Inferior parietal cortex (tissue), 1 donor: ENCODE data around the gene MMP24.
"Not testable (repeated sequence)": the region's sequence is repeated elsewhere in the genome, so short reads cannot be mapped to it uniquely, and the experiment has no call there.

Experiments
- DNase-seq: peaks from one replicate; pipeline ENCODE4 v3.0.0-alpha.2; 2016; ENCODE audit errors: extremely low spot score

Gene MMP24

DNA sequence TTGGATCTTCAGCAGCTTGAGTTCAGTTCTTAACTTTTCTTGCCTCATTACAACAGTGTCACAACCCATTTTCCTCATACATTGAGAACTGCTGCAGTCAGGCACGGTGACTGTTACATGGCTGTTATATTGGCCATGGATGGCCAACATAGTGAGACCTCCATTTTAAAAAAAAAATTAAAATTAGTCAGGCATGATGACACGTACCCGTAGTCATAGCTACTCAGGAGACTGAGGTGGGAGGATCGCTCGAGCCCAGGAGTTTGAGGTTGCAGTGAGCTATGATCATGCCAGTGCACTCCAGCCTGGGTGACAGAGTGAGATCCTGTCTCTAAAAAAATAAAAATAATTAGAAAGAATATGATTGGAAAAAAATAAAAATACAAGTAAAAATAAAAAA is 9.9 kb upstream of the MMP24 start:
- DNase-seq: no peak

GRCh38 chr20:35223941-35224340 is 2.5 kb upstream of the MMP24 start:
- no peak for DNase-seq

- no peak for DNase-seq
Measured at GRCh38 chr20:35224536-35224935, 2.0 kb upstream of the MMP24 start.

DNA sequence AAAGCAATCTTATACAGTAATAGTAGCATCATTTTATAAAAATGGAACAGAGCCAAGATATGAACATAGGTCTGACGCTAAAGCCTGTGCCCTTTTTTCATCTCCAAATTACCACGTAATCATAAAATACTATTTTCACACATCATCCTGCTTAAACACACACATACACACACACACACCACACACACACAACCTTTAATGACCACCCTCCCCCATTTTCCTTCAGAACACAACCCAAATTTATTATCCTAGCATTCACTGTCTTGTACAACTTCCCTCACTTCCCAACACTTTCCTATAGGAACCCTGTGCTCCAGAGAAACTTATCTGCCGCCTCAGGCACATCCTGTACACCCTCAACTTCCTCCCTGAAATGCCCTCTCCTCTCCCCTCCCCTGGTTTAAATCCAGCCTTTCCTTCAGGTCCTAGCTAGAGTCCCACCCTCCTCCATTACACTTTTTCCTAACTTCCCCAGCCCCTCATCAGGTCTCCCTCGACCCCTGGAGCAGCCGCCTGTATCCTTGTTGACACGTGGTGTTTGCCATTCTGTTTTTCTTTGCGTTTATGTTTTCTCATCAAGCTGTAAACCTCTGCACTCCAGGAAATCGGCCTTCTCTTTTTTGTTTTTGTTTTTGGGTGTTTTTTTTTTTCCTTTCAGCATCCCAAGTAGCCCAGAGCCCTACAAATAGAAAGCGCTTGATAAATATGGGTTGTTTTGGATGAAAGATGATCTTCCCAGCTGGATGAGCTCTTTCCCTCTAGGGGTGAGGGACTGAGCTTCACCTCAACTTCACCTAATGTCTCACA is 968 bp upstream of the MMP24 start:
- DNase-seq: no peak

DNA sequence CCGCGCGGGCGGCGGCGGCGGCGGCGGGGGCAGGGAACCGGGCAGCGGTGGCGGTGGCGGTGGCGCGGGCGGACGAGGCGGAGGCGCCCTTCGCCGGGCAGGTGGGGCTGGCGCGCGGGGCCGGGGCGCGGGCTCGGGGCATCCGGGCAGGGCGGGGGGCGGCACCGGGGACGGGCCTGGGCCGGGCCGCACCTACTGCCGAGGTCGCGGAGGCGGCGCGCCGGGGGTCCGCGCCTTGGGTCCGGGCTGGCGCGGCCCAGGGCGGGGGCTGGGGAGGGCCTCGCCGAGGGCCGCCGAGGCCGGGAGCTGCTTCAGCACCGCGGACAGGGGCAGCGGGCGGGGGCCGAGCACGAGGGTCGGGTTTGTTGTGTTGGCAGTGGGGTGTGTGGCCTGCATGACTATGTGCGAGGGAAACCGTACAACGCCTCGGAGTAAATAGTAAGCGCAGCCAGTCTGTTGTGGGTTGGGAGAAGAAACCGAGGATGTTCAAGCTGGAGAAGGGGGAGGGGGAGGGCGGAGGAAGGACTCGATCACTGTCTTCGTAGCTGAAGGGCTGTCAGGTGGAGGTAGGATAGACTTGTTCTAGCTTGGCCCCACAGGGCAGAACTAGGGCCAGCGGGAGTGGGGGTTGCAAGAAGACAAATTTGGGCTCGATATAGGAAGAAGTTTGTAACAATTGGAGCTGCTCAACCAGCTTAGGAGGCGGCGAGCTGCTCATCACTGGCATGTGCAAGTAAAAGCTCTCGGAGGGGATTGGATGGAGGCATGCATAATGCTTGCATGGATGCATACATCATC is 593 bp downstream of the MMP24 start:
- peak; percentile 17 for DNase-seq

GRCh38 chr20:35232575-35232974 is 6.1 kb downstream of the MMP24 start:
- DNase-seq: no peak

DNA sequence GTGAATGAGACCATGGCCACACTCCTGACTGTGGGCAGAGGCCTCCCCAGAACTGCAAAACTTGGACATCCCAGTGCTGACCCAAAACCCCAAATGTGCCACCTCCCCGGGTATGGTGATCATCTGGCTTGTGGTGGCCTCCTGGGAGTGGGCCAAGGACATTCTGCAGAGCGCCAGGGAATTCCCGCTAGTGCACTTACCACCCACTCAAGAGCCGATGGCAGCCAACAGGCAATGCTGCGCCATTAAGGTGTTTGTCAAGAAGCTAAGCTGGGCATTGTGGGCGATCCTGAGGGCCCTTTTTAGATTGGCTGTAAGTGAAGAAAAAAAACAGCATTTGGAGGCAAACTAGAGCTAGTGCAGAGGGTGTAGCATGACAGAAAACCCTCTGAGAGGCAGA is 9.4 kb downstream of the MMP24 start:
- peak; percentile 31 for DNase-seq

DNA sequence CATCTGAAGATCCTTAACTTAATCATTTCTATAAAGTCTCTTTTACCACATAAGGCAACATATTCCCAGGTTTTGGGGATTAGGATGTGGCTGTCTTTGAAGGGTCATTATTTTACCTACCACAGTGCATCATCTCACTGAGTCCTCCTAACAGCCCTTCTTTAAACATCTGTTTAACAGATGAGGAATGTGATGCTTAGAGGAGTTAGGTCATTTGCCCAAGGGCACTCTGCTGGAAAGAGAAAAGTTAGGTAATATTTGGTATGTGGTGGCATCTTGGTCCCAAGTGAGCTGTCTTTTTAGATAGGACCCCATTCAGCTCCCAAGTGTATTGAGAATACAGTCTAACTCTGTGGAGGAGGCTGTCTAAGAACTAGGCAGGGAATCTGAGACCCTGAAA is 11.0 kb downstream of the MMP24 start:
- no peak for DNase-seq

- no peak for DNase-seq
Measured at GRCh38 chr20:35238170-35238569, 11.7 kb downstream of the MMP24 start.

- no peak for DNase-seq
Measured at GRCh38 chr20:35238735-35239134, 12.2 kb downstream of the MMP24 start.

DNA sequence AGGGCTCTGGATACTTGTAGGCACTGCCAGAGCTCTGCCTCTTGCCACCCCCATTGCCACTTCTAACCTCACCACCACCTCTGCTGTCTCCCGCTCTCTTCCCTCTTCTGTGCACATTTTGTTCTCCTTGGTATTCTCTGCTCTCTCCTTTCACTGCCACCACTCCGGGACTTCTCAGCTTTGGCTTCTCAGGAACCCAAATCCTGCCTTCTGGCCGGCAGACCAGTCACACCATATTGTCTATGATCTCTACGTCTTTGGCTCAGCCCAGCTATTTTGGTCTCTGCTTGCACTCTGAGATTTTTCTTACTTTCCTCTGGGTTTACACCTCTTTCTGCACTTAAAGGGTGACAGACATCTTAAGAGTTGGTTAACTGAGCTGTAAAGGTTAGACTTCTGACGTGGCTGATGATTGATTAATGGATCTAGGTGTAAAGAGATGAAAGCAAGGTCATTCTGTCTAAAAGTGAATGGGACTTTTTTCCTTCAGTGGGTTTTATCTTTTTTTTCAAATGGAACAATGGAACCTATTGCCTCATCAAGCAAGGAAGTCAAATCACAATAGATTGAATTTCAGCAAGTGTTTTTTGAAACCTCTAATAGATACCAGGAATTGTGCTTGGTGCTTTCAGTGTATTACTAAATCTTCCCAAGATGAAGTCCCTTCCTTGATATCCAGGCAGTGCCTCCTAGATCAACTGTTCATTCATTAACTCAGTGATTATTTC is 13.8 kb downstream of the MMP24 start:
- no peak for DNase-seq

DNA sequence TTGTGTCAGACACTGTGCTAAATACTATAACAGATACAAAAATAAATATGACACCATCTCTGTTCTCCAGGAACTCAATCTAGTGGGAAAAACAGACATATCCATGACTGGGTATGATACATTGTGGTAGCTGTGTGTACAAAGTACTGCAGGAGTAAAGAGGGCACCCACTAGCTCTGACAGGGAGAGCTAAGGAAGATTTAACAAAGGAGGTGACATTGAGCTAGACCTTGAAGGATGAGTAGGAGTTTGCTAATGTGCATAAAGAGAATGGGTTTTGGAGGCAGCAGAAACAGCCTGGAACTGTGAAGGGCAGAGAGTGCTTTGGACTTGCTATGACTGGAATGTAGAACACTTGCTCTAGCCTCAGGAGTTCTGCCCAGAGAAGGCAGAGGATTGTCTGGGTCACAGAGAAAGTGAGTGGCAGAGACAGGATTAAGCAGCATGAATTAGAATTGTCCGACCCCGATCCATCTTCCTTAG is 14.4 kb downstream of the MMP24 start:
- no peak for DNase-seq

DNA sequence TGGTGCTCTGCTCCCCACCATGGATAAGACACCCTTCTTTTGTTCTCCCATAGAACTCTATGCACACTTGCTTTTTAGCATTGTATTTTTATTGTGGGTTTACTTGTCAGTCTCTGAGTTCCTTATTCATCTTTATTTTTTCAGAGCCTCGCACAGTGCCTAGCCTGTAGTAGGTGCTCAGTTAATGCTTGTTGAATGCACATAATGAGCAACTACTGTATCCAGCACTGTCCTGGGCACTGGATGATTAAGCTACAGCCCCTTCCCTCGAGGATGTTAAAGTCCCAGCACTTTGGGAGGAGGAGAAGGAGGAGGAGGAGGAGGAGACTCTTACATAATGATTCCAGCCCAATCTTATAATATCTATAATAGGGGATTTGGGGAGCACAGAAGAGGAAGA is 16.8 kb downstream of the MMP24 start:
- DNase-seq: no peak

- no peak for DNase-seq
Measured at GRCh38 chr20:35243986-35244385, 17.5 kb downstream of the MMP24 start.

DNA sequence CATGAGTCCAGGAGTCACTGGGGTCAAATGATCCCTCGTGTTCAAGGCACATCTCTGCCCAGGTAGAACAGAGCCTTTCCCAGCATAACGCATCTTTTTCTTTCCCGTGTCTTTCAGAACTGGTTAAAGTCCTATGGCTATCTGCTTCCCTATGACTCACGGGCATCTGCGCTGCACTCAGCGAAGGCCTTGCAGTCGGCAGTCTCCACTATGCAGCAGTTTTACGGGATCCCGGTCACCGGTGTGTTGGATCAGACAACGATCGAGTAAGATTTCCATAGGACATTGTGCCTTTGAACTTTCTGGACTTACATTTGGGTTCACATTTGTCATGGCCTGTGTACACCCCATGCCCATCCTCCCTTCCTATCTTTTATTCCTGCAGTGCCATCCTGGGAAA is 20.2 kb downstream of the MMP24 start:
- no peak for DNase-seq

DNA sequence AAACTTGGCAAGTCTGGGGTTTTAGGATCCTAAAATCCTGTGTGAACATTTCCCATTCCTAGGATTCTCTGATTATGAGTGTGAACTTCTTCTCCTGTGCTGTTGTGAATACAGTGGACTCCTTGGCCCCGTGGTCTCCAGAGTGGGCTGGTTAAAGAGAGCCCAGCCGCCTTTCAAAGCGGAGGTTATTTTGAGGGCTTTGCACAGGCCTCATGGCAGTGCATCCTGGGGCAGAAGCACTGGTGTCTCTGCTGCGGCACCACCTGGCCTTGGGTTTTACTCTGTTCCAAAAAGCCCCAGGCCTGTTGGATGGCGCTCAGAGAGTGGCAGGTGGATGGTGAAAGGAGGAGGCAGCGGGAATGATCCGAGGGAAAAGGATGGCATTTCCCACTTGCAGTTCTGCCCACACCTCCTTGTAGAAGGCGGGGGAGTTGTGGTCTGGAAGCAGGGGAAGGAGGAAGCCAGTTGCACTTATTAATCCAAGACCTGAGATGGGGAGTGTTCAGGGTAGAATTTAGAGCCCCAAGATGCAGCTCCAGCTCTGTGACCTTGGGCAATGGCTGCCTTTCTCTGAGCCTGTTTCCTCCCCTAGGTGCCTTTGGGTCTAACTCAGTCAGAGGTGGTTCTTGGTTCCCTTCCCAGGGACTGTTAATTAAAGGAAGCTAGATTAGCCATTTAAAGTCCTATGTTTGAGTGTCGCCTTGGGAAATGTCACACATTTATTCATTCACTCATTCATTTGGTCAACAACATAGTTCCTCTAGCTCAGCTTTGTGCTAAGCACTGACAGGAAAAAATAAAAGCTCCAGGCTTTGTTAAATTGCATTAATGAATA is 22.4 kb downstream of the MMP24 start:
- DNase-seq: no peak

GRCh38 chr20:35251613-35251940 is 25.1 kb downstream of the MMP24 start:
- no peak for DNase-seq

- DNase-seq: no peak
Measured at GRCh38 chr20:35252037-35252461, 25.6 kb downstream of the MMP24 start.

- DNase-seq: not testable (repeated sequence)
Measured at GRCh38 chr20:35252598-35252997, 26.1 kb downstream of the MMP24 start.

DNA sequence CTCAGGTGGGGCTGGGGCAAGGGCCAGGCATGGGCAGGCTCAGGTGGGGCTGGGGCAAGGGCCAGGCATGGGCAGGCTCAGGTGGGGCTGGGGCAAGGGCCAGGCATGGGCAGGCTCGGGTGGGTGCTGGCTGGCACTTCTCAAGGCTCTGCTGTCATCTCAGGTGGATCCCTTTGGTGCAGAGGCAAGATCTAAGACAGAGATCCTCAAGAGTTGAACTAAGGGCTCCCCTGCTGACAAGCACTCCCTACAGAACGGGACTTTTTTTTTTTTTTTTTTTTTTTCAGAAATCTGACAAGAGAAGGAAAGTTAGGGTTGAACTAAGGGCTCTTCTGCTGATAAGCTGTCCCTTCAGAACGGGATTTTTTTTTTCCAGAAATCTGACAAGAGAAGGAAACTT is 26.5 kb downstream of the MMP24 start:
- DNase-seq: no peak

- no peak for DNase-seq
Measured at GRCh38 chr20:35254448-35254999, 28.0 kb downstream of the MMP24 start.
